Fibroblast of lung (primary cell): ENCODE measurements around the gene HCST. TPM values are rescaled to one million over a fixed set of nuclear protein-coding genes. Genes with fewer than 3 reads are reported as not detected.

Experiments
- DNase-seq, 2 donors: peaks; one replicate each; pipeline versions ENCODE4 v3.0.0 to v3.0.0-alpha.2; 2010; ENCODE audit warnings: low read depth in 2 of 2
- H2AFZ ChIP-seq: 2 replicates; pipeline ENCODE4 v1.5.1; 2012; ENCODE audit warnings: low read length, control low read depth, inconsistent platforms
- H3K27ac ChIP-seq: 2 replicates; pipeline ENCODE4 v1.5.1; 2011; ENCODE audit warnings: low read length, control low read depth; ENCODE audit not compliant: insufficient read depth
- H3K27me3 ChIP-seq: 2 replicates; pipeline ENCODE4 v1.5.1; 2011; ENCODE audit warnings: mild to moderate bottlenecking, low read length; ENCODE audit not compliant: control insufficient read depth, insufficient read depth
- H3K36me3 ChIP-seq: 2 replicates; pipeline ENCODE4 v1.5.1; 2011; ENCODE audit warnings: low read length; ENCODE audit not compliant: control insufficient read depth, insufficient read depth
- H3K4me1 ChIP-seq: 2 replicates; pipeline ENCODE4 v1.5.1; 2011; ENCODE audit warnings: low read length; ENCODE audit not compliant: control insufficient read depth, insufficient read depth; ENCODE audit errors: extremely low read depth
- H3K4me2 ChIP-seq: 2 replicates; pipeline ENCODE4 v1.5.1; 2011; ENCODE audit warnings: low read length, control low read depth; ENCODE audit not compliant: insufficient read depth; ENCODE audit errors: extremely low read depth
- H3K4me3 ChIP-seq, 4 experiments: fragments of 200-600 bp in 1 of 4; sonication (generic) in 1 of 4; replicated peaks in 1 of 4; 2 replicates each; pipeline ENCODE4 v1.5.1; 2011 to 2016; ENCODE audit warnings: low read length in 4 of 4, low read depth in 3 of 4, mild to moderate bottlenecking in 3 of 4, control low read depth in 2 of 4, inconsistent platforms in 1 of 4, mixed read lengths in 1 of 4; ENCODE audit not compliant: insufficient read depth in 1 of 4; ENCODE audit errors: control extremely low read depth in 1 of 4
- H3K79me2 ChIP-seq: 2 replicates; pipeline ENCODE4 v1.5.1; 2012; ENCODE audit warnings: mild to moderate bottlenecking, low read length, inconsistent platforms; ENCODE audit not compliant: control insufficient read depth, insufficient read depth
- H3K9ac ChIP-seq: 2 replicates; pipeline ENCODE4 v1.5.1; 2011; ENCODE audit warnings: mild to moderate bottlenecking, low read length, control low read depth; ENCODE audit not compliant: insufficient read depth
- H3K9me3 ChIP-seq: 2 replicates; pipeline ENCODE4 v1.5.1; 2012; ENCODE audit warnings: low read depth, low read length; ENCODE audit not compliant: control insufficient read depth, insufficient read depth
- H4K20me1 ChIP-seq: 2 replicates; pipeline ENCODE4 v1.5.1; 2011; ENCODE audit warnings: low read length; ENCODE audit not compliant: control insufficient read depth, insufficient read depth; ENCODE audit errors: extremely low read depth
- EZH2 ChIP-seq: IDR thresholded peaks from 2 replicates; pipeline ENCODE4 v1.5.1; 2012; ENCODE audit warnings: low read length, control low read depth, mild to moderate bottlenecking; ENCODE audit errors: missing control alignments
- polyA plus RNA-seq, 2 donors: library from polyadenylated mRNA; depleted of rRNA in 1 of 2; stranded (reverse) in 1 of 2; unstranded in 1 of 2; fragments of >200 nt; gene quantifications; 2 replicates each; pipeline ENCODE4 v1.2.1, GENCODE V29; 2011 to 2012; ENCODE audit warnings: missing spikeins in 1 of 2
- total RNA-seq: library from RNA; depleted of rRNA; stranded (reverse); fragments of >200 nt; gene quantifications from 2 replicates; pipeline ENCODE4 v1.2.1, GENCODE V29; 2014
- TF ChIP-seq, protein P1 (sequence below), 2 donors: IDR thresholded peaks in 1 of 2; conservative IDR thresholded peaks in 1 of 2; 1 replicate in 1 of 2; 2 replicates in 1 of 2; pipeline ENCODE4 v1.5.1; 2011 to 2012; ENCODE audit warnings: low read length in 2 of 2, control low read depth in 1 of 2, inconsistent platforms in 1 of 2, low read depth in 1 of 2, mild to moderate bottlenecking in 1 of 2

The HCST gene
- total and polyA plus RNA-seq, 2 donors (not counting 1 experiment from before 2014, with no cell fraction given): 0.14 to 2.0 TPM

GRCh38 chr19:35905178-35905727 is 2.9 kb downstream of the HCST start:
- Histone ChIP-seq H2AFZ (no peak overlapping the region), H3K79me2 (no peaks in the 10 kb centered on the region), H3K9me3 (no peaks in the 10 kb centered on the region), H3K4me3 (no peak overlapping the region), H3K4me2 (no peak overlapping the region), H3K9ac (no peak overlapping the region), H4K20me1 (no peaks in the 10 kb centered on the region), H3K27me3 (no peaks in the 10 kb centered on the region), H3K4me1 (peaks cover 13% of the 10 kb centered on the region), H3K36me3 (no peaks in the 10 kb centered on the region), H3K27ac (no peak overlapping the region)
- TF ChIP-seq, protein P1, sequence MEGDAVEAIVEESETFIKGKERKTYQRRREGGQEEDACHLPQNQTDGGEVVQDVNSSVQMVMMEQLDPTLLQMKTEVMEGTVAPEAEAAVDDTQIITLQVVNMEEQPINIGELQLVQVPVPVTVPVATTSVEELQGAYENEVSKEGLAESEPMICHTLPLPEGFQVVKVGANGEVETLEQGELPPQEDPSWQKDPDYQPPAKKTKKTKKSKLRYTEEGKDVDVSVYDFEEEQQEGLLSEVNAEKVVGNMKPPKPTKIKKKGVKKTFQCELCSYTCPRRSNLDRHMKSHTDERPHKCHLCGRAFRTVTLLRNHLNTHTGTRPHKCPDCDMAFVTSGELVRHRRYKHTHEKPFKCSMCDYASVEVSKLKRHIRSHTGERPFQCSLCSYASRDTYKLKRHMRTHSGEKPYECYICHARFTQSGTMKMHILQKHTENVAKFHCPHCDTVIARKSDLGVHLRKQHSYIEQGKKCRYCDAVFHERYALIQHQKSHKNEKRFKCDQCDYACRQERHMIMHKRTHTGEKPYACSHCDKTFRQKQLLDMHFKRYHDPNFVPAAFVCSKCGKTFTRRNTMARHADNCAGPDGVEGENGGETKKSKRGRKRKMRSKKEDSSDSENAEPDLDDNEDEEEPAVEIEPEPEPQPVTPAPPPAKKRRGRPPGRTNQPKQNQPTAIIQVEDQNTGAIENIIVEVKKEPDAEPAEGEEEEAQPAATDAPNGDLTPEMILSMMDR (conservative IDR thresholded peaks at IDR 0.05 in 1 of 2, IDR thresholded peaks at IDR 0.05 in 1 of 2; ENCODE audit: low read depth in 1 of 2, low read length in 2 of 2): no peak
- TF ChIP-seq EZH2: no peak
- peak in 1 of 2 donors; percentile 9 for DNase-seq

DNA sequence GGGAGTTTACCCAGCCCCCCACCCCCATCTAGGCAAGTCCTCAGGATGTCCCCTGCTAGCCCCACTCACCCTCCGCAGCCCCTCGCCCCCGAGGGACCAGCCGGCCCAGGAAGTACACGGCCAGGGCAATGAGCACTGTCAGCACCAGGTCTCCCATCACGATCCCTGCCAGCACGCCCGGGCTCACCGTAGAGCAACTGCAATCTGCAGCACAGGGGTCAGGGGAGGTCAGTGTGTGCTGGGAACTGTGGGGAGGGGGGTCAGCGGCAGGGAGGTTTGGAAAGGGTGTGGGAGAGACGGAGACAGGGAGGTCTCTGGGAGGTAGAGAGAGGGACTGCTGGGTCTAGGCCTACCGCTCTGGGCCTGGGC is 5.0 kb downstream of the HCST start:
- H3K4me3 ChIP-seq: no peak overlapping the region
- no peaks in the 10 kb centered on the region for H3K27me3 ChIP-seq
- no peak for DNase-seq
- no peaks in the 10 kb centered on the region for H3K79me2 ChIP-seq
- H3K36me3 ChIP-seq: no peaks in the 10 kb centered on the region
- H3K4me1 ChIP-seq: peaks cover 5% of the 10 kb centered on the region
- no peak overlapping the region for H2AFZ ChIP-seq
- TF ChIP-seq, protein P1 (conservative IDR thresholded peaks at IDR 0.05 in 1 of 2, IDR thresholded peaks at IDR 0.05 in 1 of 2; ENCODE audit: low read depth in 1 of 2, low read length in 2 of 2): no peak
- no peak for TF ChIP-seq EZH2
- H3K27ac ChIP-seq: no peak overlapping the region
- H3K9me3 ChIP-seq: no peaks in the 10 kb centered on the region
- H3K9ac ChIP-seq: no peak overlapping the region
- H3K4me2 ChIP-seq: no peak overlapping the region
- H4K20me1 ChIP-seq: no peaks in the 10 kb centered on the region

GRCh38 chr19:35908010-35908441 is 5.7 kb downstream of the HCST start, which contains the start of gene TYROBP:
Gene TYROBP, minus strand, starts transcription at chr19:35908295. Its CDS starts 67 bp downstream, at chr19:35908228.
- Histone ChIP-seq H3K9ac (no peak within 1 kb of the TSS), H4K20me1 (no peaks in the 10 kb centered on the region), H3K27ac (no peak within 1 kb of the TSS), H3K27me3 (no peaks in the 10 kb centered on the region), H3K4me3 (no peak within 1 kb of the TSS), H3K4me2 (no peak within 1 kb of the TSS), H3K79me2 (no peaks in the 10 kb centered on the region), H3K9me3 (no peaks in the 10 kb centered on the region), H3K4me1 (peaks cover 5% of the 10 kb centered on the region), H3K36me3 (no peaks in the 10 kb centered on the region), H2AFZ (no peak within 1 kb of the TSS)
- DNase-seq: no peak
- no peak for TF ChIP-seq EZH2
- TF ChIP-seq, protein P1 (conservative IDR thresholded peaks at IDR 0.05 in 1 of 2, IDR thresholded peaks at IDR 0.05 in 1 of 2; ENCODE audit: low read depth in 1 of 2, low read length in 2 of 2): no peak
